ENCODE data around the gene SMIM29.
"Not testable (repeated sequence)": the region's sequence is repeated elsewhere in the genome, so short reads cannot be mapped to it uniquely, and the experiment has no call there.

The SMIM29 gene

DNA sequence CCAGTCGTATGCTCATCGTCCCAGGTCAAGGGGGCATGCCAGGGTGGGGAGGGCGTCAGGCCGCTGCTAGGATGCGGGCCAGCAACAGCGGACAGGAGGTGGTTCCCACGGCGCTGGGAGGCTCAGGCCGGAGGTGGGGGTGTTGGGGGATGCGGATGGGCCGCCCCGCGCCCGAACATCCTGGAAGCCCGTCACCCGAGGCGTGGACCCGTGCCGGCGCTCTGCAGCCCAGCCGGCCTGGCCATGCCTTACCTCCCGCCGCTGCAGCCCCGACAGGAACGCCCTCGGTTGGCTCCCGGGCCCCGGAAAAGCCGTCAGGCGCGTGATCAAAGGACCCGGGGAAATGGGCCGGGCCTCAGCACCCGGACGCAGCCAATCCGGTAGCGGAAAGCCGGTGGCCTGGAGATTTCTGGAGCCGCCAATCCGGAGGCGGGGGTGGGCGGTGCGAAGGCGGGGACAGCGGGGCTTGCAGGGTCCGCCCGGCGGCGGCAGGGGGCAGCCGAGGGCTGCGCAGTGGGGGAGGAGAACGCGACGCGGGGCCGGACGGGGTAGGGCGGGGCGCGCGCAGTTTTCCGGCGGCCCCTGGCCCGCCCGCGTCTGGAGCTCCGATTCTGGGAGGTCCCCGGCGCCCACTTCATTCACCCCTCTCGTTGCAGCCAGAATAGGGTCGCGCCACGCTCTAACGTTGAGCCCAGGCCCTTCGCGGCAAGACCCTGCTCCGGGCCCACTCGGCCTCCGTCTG is at the start of gene SMIM29:
SMIM29 (minus strand) TSS at position 280 of the 742 bp plus-strand sequence. CDS start 1,215 bp downstream, outside the sequence.
- FAIRE-seq, result no peak
- DNase-seq (ENCODE audit: low spot score), result peak; percentile 97

DNA sequence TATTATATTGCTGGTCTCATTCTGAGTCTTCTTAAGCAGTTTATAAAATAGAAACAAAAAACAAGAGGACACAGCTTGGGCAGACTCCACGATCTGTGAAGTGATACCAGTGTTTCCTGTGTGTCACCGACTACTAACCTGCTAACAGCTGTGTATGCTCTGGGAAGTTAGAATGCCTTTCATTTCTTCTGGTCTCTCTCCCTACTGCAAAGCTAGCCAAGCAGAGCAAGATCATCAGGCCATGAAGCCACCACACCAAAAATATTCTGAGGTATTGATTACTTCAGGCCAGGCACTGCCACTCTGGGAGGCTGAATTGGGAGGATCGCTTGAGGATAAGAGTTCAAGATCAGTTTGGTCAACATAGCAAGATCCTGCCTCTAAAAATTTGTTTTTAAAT is 46.9 kb upstream of the SMIM29 start:
- FAIRE-seq, result no peak
- no peak for DNase-seq (ENCODE audit: low spot score)

DNA sequence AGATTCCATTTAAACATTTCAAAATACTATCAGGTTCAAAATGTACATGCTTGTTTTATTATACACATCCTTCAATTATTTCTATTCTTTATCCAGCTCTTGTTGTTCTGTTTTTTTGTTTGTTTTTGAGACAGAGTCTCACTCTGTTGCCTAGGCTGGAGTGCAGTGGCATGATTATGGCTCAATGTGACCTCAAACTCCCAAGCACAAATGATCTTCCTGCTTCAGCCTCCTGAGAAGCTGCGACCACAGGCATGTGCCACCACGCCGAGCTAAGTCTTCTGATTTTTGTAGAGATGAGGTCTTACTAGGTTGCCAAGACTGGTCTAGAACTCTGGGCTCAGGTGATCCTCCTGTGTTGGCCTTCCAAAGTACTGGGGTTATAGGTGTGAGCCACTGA is 44.1 kb upstream of the SMIM29 start:
- FAIRE-seq, result no peak

GRCh38 chr6:34289137-34289536 is 40.3 kb upstream of the SMIM29 start:
- FAIRE-seq, result no peak

More for the DNA sequence above, 44.1 kb upstream of the SMIM29 start:
- no peak for DNase-seq (ENCODE audit: low spot score)

GRCh38 chr6:34288581-34288980 is 39.8 kb upstream of the SMIM29 start:
- DNase-seq (ENCODE audit: low spot score) (no peak), FAIRE-seq (no peak)

More at GRCh38 chr6:34289137-34289536, 40.3 kb upstream of the SMIM29 start:
- no peak for DNase-seq (ENCODE audit: low spot score)

DNA sequence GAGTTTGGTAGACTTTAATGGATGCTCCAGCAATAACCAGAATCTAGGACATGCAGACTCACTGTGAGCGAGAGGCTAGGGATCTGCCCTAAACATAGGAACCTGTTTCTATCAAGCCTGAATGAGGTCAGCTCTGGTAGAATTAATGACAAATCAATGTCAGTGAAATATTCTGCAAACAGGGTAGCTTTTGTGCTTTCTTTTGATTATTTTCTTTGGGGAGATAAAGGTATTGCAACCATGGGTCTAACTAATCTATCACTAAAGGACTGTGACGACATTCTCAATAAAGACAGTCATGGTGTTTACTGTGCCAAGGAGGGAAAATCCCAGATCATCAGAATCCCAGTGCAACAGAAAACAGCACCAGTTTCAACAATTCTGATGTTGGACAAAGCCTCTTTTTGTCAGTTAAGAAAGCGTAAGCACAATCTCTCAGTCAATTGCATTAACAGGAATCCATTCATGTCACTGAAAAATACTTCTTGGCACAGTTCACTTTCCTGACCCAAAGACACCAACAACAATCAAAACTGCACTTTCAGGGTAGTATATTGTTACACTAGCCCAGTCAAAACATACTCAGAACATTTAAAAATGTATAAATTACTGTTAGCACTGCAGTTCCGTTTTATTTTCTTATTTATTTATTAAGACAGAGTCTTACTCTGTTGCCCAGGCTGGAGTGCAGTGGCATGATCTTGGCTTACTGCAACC is 36.8 kb upstream of the SMIM29 start:
- no peak for FAIRE-seq
- DNase-seq (ENCODE audit: low spot score), result no peak

DNA sequence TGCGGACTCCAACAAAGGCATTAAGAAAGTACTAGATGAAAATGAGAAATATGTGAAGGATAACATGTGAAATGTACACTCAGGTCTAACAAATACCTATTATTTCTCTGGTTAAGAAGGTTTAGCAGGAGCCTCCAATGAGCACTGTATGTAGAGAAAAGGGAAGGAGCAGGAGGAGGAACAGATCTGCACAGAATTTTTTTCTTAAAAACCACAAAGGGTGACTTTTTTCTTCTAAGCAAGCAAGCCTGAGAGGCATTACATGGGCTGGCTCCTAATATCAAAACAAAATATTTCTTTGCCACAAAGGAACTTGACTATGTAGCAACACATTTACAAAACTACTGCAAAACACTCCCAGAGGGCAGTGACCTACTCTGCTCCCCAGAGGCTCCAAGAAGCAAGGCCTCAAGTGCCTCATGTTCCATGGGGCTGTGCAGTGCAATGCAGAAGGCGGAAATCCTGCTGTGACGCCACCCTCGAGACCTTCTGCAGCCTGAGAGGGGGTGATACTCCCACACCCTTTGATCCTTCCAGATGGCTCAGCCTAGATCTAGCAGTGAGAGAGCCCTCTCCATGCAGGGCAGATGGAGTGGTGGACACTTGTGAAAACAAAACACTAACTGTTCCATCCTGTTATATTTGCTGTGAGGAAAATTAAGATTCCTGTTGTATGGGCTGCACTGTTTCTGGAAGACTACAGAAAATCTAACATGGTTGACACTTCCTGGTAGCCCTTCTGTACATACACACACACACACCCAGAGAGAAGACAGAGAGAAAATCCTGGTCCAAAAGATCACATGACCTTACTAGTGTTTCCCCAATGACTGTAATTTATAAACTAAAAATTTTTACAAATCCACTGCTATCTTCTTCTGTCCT is 36.0 kb upstream of the SMIM29 start:
- FAIRE-seq, result no peak
- DNase-seq (ENCODE audit: low spot score), result no peak

DNA sequence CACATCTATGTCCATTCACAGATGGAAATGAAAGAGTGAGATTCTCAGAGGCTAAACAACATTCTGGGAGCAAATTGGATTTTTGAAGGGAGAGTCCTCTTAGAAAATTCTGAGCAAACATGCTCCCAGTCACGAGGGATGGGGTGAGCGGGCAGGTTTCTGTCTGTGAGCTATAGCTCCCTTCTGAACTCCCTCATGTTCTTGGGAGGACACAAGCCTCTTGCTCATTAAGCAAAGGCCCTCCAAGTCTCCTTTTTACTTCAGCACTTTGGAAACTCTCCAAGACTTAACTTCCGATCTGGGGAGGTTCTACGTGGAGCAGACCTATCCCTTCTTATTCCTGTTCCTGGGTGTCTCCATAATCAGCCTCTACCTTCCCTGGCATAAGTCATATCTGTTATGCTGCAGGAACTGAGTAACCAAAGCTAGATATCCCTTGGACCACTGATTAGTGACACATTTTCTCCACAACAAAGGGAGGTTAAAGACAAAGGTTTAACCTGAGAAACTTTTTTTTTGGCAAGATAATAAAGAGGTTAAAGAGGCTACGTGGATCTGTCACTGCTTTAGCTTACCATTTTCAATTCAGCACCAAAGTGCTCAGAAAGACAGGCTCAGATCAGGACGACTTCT is 33.0 kb upstream of the SMIM29 start:
- FAIRE-seq, result no peak
- DNase-seq (ENCODE audit: low spot score), result no peak

DNA sequence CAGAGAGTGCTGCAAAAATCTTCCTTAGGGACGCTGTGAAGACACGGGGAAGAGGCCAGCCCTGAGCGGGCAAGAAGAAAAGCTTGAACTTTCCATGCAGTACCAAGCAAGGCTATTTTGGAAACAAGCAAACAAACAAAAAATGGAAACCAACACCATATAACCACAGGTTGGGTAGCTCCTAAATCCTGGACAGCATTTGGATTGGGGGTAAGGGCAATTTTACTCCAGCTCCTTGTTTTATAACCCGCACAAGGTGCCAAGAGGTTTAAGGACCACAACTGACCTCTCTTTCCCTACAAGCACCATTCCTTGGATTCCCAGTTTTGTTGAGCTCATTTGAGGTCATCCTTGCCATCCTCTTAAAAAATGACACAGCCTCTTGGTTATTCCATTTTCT is 31.4 kb upstream of the SMIM29 start:
- DNase-seq (ENCODE audit: low spot score), result no peak
- no peak for FAIRE-seq

DNA sequence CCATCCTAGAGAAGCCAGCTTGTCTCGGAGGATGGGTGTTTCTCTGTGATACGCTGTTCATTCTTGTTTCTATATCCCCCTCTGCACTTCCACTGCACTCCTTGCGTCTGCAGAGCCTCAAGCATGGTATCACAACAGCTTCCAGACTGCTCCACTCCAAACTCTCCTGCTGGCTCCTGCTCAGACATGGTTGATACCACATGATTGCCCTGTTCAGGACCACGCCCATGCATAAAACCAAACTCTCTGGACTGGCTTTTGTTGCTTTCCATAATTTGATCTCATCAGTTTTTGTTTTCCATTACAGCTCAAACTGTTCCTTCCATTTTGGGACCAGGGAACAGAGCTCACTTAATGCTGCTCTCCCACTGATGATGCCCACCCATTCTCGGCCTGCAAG is 30.0 kb upstream of the SMIM29 start:
- DNase-seq (ENCODE audit: low spot score) (no peak), FAIRE-seq (no peak)

DNA sequence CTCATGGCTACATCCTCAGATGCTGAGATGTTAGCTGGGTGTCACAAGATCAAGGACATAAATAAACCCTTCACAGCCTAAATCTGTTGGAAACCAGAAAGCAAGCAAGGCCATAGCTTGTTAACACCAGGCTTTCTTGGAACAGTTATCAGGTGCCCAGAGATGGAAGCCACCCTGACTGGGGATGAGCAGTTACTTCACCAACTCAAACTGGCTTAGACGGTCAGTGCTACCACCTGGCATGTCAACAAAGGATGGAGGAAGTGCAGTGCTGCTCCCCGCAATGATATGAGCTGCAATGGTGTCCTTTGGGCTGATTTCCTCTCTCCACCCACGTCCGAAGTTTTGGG is 28.9 kb upstream of the SMIM29 start:
- no peak for DNase-seq (ENCODE audit: low spot score)

GRCh38 chr6:34276881-34277762 is 28.3 kb upstream of the SMIM29 start:
- DNase-seq (ENCODE audit: low spot score) (no peak), FAIRE-seq (no peak)

More for the DNA sequence above, 28.9 kb upstream of the SMIM29 start:
- FAIRE-seq, result no peak

- FAIRE-seq, result no peak
- DNase-seq (ENCODE audit: low spot score), result no peak
These were observed 27.4 kb upstream of the SMIM29 start for GRCh38 chr6:34276191-34276590.

DNA sequence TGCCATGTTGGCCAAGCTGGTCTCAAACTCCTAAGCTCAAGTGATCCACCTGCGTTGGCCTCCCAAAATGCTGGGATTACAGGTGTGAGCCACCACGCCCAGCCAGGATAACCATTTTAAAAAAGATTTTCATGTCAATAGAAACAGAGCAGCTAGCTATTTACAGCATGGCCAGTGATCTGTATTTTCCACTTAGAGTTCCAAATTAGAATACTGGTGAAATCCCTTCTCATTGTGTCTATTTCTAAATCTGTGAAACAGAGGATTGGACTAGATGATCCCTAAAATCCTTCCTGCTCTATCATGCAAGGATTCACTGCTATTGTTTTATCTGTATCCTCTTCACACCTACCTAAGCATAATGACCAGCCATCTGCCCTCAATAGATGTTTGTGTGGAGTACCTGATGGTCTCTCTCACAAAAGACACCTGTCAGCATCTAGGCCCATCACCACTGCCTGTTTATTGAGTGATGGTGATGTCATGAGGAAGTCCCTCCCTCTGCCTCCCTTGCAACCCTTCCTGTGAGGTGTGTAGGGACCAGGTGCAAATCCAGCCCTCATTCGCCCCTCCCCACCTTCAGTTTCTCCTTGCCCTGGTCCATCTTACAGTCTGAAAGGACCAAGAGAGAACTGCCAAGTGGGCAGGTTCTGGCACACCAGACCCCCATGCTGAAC is 26.5 kb upstream of the SMIM29 start:
- DNase-seq (ENCODE audit: low spot score) (no peak), FAIRE-seq (no peak)

GRCh38 chr6:34274129-34274528 is 25.3 kb upstream of the SMIM29 start:
- FAIRE-seq (no peak), DNase-seq (ENCODE audit: low spot score) (no peak)

DNA sequence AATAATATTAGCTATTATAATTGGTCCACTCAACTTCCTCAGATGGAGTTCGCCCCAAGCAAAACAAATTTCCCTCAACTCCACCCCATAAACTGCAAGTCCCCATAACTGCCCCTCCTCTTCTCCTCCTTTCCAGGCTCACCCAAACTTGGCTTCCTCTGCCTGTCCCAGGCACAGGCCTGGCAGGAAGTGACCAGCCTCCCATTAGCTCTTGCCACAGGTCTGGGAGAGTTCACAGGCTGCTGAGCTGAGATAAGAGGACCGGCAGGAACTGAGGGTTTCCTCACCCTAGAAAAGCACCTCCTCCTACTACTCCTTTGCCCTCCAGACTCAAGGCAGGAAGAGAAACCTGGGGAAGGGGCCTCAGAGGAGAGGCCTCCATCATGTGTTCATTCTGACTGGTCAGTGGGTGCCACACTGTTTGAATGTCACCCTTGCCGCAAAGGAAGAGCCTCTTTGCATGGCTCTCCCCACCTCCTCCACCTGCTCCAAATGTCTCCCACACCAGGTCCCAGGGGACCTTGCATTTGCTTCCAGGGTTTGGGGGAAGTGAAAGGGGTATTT is 24.5 kb upstream of the SMIM29 start:
- no peak for FAIRE-seq
- no peak for DNase-seq (ENCODE audit: low spot score)

GRCh38 chr6:34272013-34272926 is 23.5 kb upstream of the SMIM29 start:
- FAIRE-seq, result no peak

DNA sequence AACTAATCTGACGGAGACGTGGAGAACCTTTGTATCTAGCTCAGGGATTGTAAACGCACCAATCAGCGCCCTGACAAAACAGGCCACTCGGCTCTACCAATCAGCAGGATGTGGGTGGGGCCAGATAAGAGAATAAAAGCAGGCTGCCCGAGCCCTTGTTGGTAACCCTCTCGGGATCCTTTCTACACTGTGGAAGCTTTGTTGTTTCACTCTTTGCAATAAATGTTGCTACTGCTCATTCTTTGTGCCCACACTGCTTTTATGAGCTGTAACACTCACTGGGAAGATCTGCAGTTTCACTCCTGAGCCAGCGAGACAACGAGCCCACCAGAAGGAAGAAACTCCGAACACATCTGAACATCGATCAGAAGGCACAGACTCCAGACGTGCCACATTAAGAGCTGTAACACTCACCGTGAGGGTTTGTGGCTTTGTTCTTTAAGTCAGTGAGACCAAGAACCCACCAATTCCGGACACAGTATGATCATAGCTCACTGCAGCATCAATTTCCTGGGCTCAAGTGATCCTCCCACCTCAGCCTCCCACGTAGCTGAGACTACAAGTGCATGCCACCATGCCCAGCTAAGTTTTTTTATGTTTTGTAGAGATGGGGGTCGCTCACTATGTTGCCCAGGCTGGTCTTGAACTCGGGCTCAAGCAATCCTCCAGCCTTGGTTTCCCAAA is 21.0 kb upstream of the SMIM29 start:
- not testable (repeated sequence) for FAIRE-seq; DNase-seq (ENCODE audit: low spot score)

More at GRCh38 chr6:34272013-34272926, 23.5 kb upstream of the SMIM29 start:
- DNase-seq (ENCODE audit: low spot score), result no peak
